OCI-LY7 (cell line): Measurements from ENCODE around the gene MINDY4B. TPM values are rescaled to one million over a fixed set of nuclear protein-coding genes. Genes with fewer than 3 reads are reported as not detected.
"Not testable (repeated sequence)": the region's sequence is repeated elsewhere in the genome, so short reads cannot be mapped to it uniquely, and the experiment has no call there.

Source experiments
- BruUV-seq: library from RNA; stranded (reverse); fragments of 400-500 nt; replicated peaks from 2 replicates; lab custom pipeline; 2021; lab: Mats Ljungman, UMichigan
- CTCF ChIA-PET: fragments of 300-600 bp; sonication (Branson Sonifier 250); formaldehyde crosslinking; loops from one replicate; lab custom pipeline; 2022; ENCODE audit warnings: antibody characterized with exemption; ENCODE audit not compliant: unreplicated experiment; lab: Charles Lee
- POLR2A ChIA-PET: fragments of 300-600 bp; sonication (Branson Sonifier 250); formaldehyde crosslinking; loops from one replicate; lab custom pipeline; 2022; ENCODE audit warnings: antibody characterized with exemption; lab: Charles Lee
- DNase-seq: peaks from one replicate; pipeline ENCODE4 v3.0.0-alpha.2; 2015; ENCODE audit warnings: low spot score
- H2AFZ ChIP-seq: fragments of 200-600 bp; sonication (generic), shearing (Covaris generic); 2 replicates; pipeline ENCODE4 v1.6.1; 2014; ENCODE audit warnings: mild to moderate bottlenecking, antibody characterized with exemption, low read length, moderate library complexity
- H3K27ac ChIP-seq: fragments of 200-600 bp; sonication (generic); 2 replicates; pipeline ENCODE4 v1.5.1; 2014; ENCODE audit warnings: mixed run types, low read depth, mild to moderate bottlenecking, moderate library complexity, low read length, inconsistent platforms; ENCODE audit not compliant: poor library complexity, severe bottlenecking
- H3K36me3 ChIP-seq: fragments of 200-600 bp; sonication (generic); 2 replicates; pipeline ENCODE4 v1.6.1; 2014; ENCODE audit warnings: mild to moderate bottlenecking, antibody characterized with exemption, low read length, moderate library complexity, mixed read lengths; ENCODE audit not compliant: insufficient read depth
- H3K4me1 ChIP-seq: fragments of 200-600 bp; sonication (generic); 2 replicates; pipeline ENCODE4 v1.5.1; 2014; ENCODE audit warnings: mild to moderate bottlenecking, low read length; ENCODE audit not compliant: insufficient read depth, poor library complexity, severe bottlenecking
- H3K4me2 ChIP-seq: fragments of 200-600 bp; sonication (generic); 2 replicates; pipeline ENCODE4 v1.6.1; 2014; ENCODE audit warnings: mild to moderate bottlenecking, low read length
- H3K4me3 ChIP-seq: fragments of 200-600 bp; sonication (generic); 2 replicates; pipeline ENCODE4 v1.5.1; 2014; ENCODE audit warnings: mild to moderate bottlenecking, low read depth, low read length; ENCODE audit not compliant: poor library complexity, severe bottlenecking
- H3K79me2 ChIP-seq: fragments of 200-600 bp; sonication (generic); 2 replicates; pipeline ENCODE4 v1.6.1; 2016; ENCODE audit warnings: low read depth, mild to moderate bottlenecking, low read length, moderate library complexity, mixed read lengths; ENCODE audit not compliant: insufficient read depth
- H3K9me2 ChIP-seq: fragments of 200-600 bp; sonication (generic); 2 replicates; pipeline ENCODE4 v1.6.1; 2016; ENCODE audit warnings: mild to moderate bottlenecking, low read length, mixed read lengths; ENCODE audit not compliant: insufficient read depth
- H3K9me3 ChIP-seq: fragments of 200-600 bp; sonication (generic); 2 replicates; pipeline ENCODE4 v1.6.1; 2014; ENCODE audit warnings: mild to moderate bottlenecking, mixed run types, low read length, mixed read lengths
- H4K20me1 ChIP-seq: fragments of 200-600 bp; sonication (generic); 2 replicates; pipeline ENCODE4 v1.6.1; 2014; ENCODE audit warnings: mild to moderate bottlenecking, antibody characterized with exemption, low read length, moderate library complexity, mixed read lengths; ENCODE audit not compliant: insufficient read depth
- CTCF ChIP-seq: fragments of 200-600 bp; sonication (generic); conservative IDR thresholded peaks from 2 replicates; pipeline ENCODE4 v1.5.1; 2014; ENCODE audit warnings: mild to moderate bottlenecking, antibody characterized with exemption, low read length, moderate library complexity, mixed read lengths
- EZH2phosphoT487 ChIP-seq: fragments of 200-600 bp; sonication (generic); IDR thresholded peaks from 2 replicates; pipeline ENCODE4 v1.6.1; 2018; ENCODE audit warnings: low read depth, borderline replicate concordance, mild to moderate bottlenecking, mixed run types, antibody characterized with exemption, low read length, moderate library complexity, mixed read lengths
- intact Hi-C: fragments of 100-400 bp; cut with micrococcal nuclease; formaldehyde crosslinking; loops from one replicate; pipeline ENCODE4 v1.10.0; 2022; ENCODE audit not compliant: unreplicated experiment
- total RNA-seq, 2 experiments: library from RNA; depleted of rRNA in 1 of 2; stranded (reverse); fragments of >200 nt in 1 of 2; shearing (Covaris generic) in 1 of 2; gene quantifications; 2 replicates each; pipeline ENCODE4 v1.2.3, GENCODE V29; 2014 to 2022

The MINDY4B gene
- total RNA-seq, 2 experiments from 2014 or later: not detected

GRCh38 chr3:150861851-150862250, 43.4 kb downstream of the MINDY4B start:
- Histone ChIP-seq H3K9me3 (no peaks in the 10 kb centered on the region), H3K4me3 (no peak overlapping the region), H3K79me2 (no peaks in the 10 kb centered on the region), H3K36me3 (no peaks in the 10 kb centered on the region), H4K20me1 (no peaks in the 10 kb centered on the region), H3K27ac (no peak overlapping the region), H3K4me1 (no peaks in the 10 kb centered on the region), H2AFZ (no peak overlapping the region), H3K9me2 (no peaks in the 10 kb centered on the region), H3K4me2 (no peak overlapping the region)
- BruUV-seq: no TSS peak
- intact Hi-C loops: no loop called here
- ChIA-PET POLR2A (no interaction called here), CTCF (no interaction called here)
- TF ChIP-seq CTCF (no peak), EZH2phosphoT487 (no peak)
- no peak for DNase-seq

GRCh38 chr3:150857936-150858335, 47.3 kb downstream of the MINDY4B start:
- H3K36me3 ChIP-seq, H3K9me3 ChIP-seq, BruUV-seq, H4K20me1 ChIP-seq, CTCF ChIA-PET, H3K4me2 ChIP-seq, DNase-seq, H3K9me2 ChIP-seq, H3K27ac ChIP-seq, H2AFZ ChIP-seq, H3K79me2 ChIP-seq, intact Hi-C loops, H3K4me3 ChIP-seq, H3K4me1 ChIP-seq: not testable (repeated sequence)
- POLR2A ChIA-PET: interaction anchor here (0.7 kb wide), 1 partner anchor 359 kb away, joined by 3 read pairs; no protein-coding TSS in a partner anchor

GRCh38 chr3:150850191-150850590, 55.0 kb downstream of the MINDY4B start:
- POLR2A ChIA-PET: no interaction called here
- no peak overlapping the region for H3K4me2 ChIP-seq
- TF ChIP-seq CTCF (no peak), EZH2phosphoT487 (no peak)
- no peaks in the 10 kb centered on the region for H3K79me2 ChIP-seq
- H3K4me1 ChIP-seq: no peaks in the 10 kb centered on the region
- CTCF ChIA-PET: no interaction called here
- no peaks in the 10 kb centered on the region for H3K9me2 ChIP-seq
- intact Hi-C loops: no loop called here
- BruUV-seq: no TSS peak
- no peak overlapping the region for H3K4me3 ChIP-seq
- H3K36me3 ChIP-seq: no peaks in the 10 kb centered on the region
- no peaks in the 10 kb centered on the region for H4K20me1 ChIP-seq
- no peak for DNase-seq
- no peak overlapping the region for H3K27ac ChIP-seq
- H2AFZ ChIP-seq: no peak overlapping the region
- peaks cover 11% of the 10 kb centered on the region; the same call in 1 of the 2 replicates for H3K9me3 ChIP-seq
